PC-3 (cell line): ENCODE measurements around the gene MRFAP1. TPM values are rescaled to one million over a fixed set of nuclear protein-coding genes. Genes with fewer than 3 reads are reported as not detected.

Source experiments
- ATAC-seq: fragments of 200-7000 bp; cut with Tn5 transposase; 2 replicates; pipeline ENCODE4 v1.9.1; 2020; ENCODE audit warnings: mild to moderate bottlenecking, moderate library complexity
- BruUV-seq: library from RNA; stranded (reverse); fragments of 400-500 nt; replicated peaks from 2 replicates; lab custom pipeline; 2021; lab: Mats Ljungman, UMichigan
- CTCF ChIA-PET: fragments of 300-600 bp; sonication (Branson Sonifier 250); formaldehyde crosslinking; loops from one replicate; lab custom pipeline; 2022; ENCODE audit warnings: antibody characterized with exemption; lab: Charles Lee
- POLR2A ChIA-PET: fragments of 300-600 bp; sonication (Branson Sonifier 250); formaldehyde crosslinking; loops from one replicate; lab custom pipeline; 2022; ENCODE audit warnings: antibody characterized with exemption; ENCODE audit not compliant: unreplicated experiment; lab: Charles Lee
- DNase-seq: peaks from one replicate; pipeline ENCODE4 v3.0.0-alpha.2; 2015
- H2AFZ ChIP-seq: fragments of 300-600 bp; sonication (generic); 2 replicates; pipeline ENCODE4 v1.6.0; 2016; ENCODE audit warnings: antibody characterized with exemption, low read length
- H3F3A ChIP-seq: fragments of 300-600 bp; sonication (generic); one replicate; pipeline ENCODE4 v1.6.0; 2017; ENCODE audit warnings: antibody characterized with exemption, low read length, control low read depth, mild to moderate bottlenecking; ENCODE audit not compliant: unreplicated experiment
- H3K27ac ChIP-seq: fragments of 300-600 bp; sonication (generic); 2 replicates; pipeline ENCODE4 v1.5.1; 2016; ENCODE audit warnings: mild to moderate bottlenecking, low read length
- H3K27me3 ChIP-seq: fragments of 300-600 bp; sonication (generic); 2 replicates; pipeline ENCODE4 v1.6.1; 2016; ENCODE audit warnings: low read length, mixed read lengths
- H3K36me3 ChIP-seq: fragments of 300-600 bp; sonication (generic); 2 replicates; pipeline ENCODE4 v1.6.1; 2016; ENCODE audit warnings: low read depth, mixed run types, low read length, mixed read lengths
- H3K4me1 ChIP-seq: fragments of 300-600 bp; sonication (generic); 2 replicates; pipeline ENCODE4 v1.5.1; 2016; ENCODE audit warnings: low read length; ENCODE audit not compliant: insufficient read depth
- H3K4me2 ChIP-seq: fragments of 300-600 bp; sonication (generic); 2 replicates; pipeline ENCODE4 v1.6.0; 2016; ENCODE audit warnings: low read length
- H3K4me3 ChIP-seq: fragments of 300-600 bp; sonication (generic); 2 replicates; pipeline ENCODE4 v1.5.1; 2016; ENCODE audit warnings: mild to moderate bottlenecking, low read length, mixed read lengths
- H3K79me2 ChIP-seq: fragments of 300-600 bp; sonication (generic); 2 replicates; pipeline ENCODE4 v1.6.1; 2017; ENCODE audit warnings: low read length, mixed read lengths
- H3K9ac ChIP-seq: fragments of 300-600 bp; sonication (generic); 2 replicates; pipeline ENCODE4 v1.6.0; 2016; ENCODE audit warnings: mild to moderate bottlenecking, low read length
- H3K9me2 ChIP-seq: fragments of 300-600 bp; sonication (generic); replicated peaks from 2 replicates; pipeline ENCODE4 v1.6.1; 2016; ENCODE audit warnings: mixed run types, low read length, mixed read lengths
- H3K9me3 ChIP-seq: fragments of 300-600 bp; sonication (generic); 2 replicates; pipeline ENCODE4 v1.6.1; 2016; ENCODE audit warnings: low read length, mixed read lengths
- H4K20me1 ChIP-seq: fragments of 300-600 bp; sonication (generic); 2 replicates; pipeline ENCODE4 v1.6.1; 2016; ENCODE audit warnings: low read length, mixed read lengths
- CTCF ChIP-seq: fragments of 300-600 bp; sonication (generic); conservative IDR thresholded peaks from 2 replicates; pipeline ENCODE4 v1.5.1; 2017; ENCODE audit warnings: antibody characterized with exemption, low read depth, mild to moderate bottlenecking, low read length
- EZH2 ChIP-seq: fragments of 300-600 bp; sonication (generic); IDR thresholded peaks from one replicate; pipeline ENCODE4 v1.6.1; 2017; ENCODE audit warnings: antibody characterized with exemption, mild to moderate bottlenecking, low read length; ENCODE audit not compliant: unreplicated experiment
- EZH2phosphoT487 ChIP-seq: fragments of 300-600 bp; sonication (generic); IDR thresholded peaks from 2 replicates; pipeline ENCODE4 v1.6.1; 2018; ENCODE audit warnings: mild to moderate bottlenecking, antibody characterized with exemption, low read length, borderline replicate concordance
- intact Hi-C: fragments of 100-400 bp; cut with micrococcal nuclease; formaldehyde crosslinking; loops from 2 replicates; pipeline ENCODE4 v1.9.0; 2023
- total RNA-seq: library from RNA; depleted of rRNA; stranded (reverse); fragments of >200 nt; gene quantifications from 2 replicates; pipeline ENCODE4 v1.2.3, GENCODE V29; 2014; rRNA removed

Gene MRFAP1
- total RNA-seq, 1 experiment from 2014 or later: 122 TPM

- peak; percentile 78 for ATAC-seq
- TF ChIP-seq CTCF: 0 out of 2 replicates have a peak, but pooled peaks have one; percentile 28
- TF ChIP-seq EZH2phosphoT487: no peak
- no peak for TF ChIP-seq EZH2
- H3K79me2 ChIP-seq: peaks cover 3% of the 10 kb centered on the region; the same call in 1 of the 2 replicates
- H3F3A ChIP-seq: no peaks in the 10 kb centered on the region
- H3K36me3 ChIP-seq: no peaks in the 10 kb centered on the region
- ChIA-PET POLR2A (no interaction called here), CTCF (no interaction called here)
- peaks cover 46% of the 10 kb centered on the region for H3K4me1 ChIP-seq
- H3K27ac ChIP-seq: peak overlapping the region; percentile 90
- H4K20me1 ChIP-seq: no peaks in the 10 kb centered on the region
- BruUV-seq: no TSS peak
- DNase-seq: peak; percentile 92
- intact Hi-C loops: no loop called here
- H3K4me3 ChIP-seq: 0 out of 2 replicates have a peak overlapping the region, but pooled peaks have one; percentile 21
- peak overlapping the region; percentile 64 for H3K9ac ChIP-seq
- H3K4me2 ChIP-seq: peak overlapping the region; percentile 60
- peak overlapping the region; percentile 40 for H2AFZ ChIP-seq
- no peaks in the 10 kb centered on the region for H3K27me3 ChIP-seq
- no peaks in the 10 kb centered on the region for H3K9me3 ChIP-seq
- H3K9me2 ChIP-seq: no peaks in the 10 kb centered on the region
These were observed 48.5 kb downstream of the MRFAP1 start for GRCh38 chr4:6688879-6689505.

- ATAC-seq: peak; percentile 30
- TF ChIP-seq EZH2 (no peak), CTCF (no peak), EZH2phosphoT487 (no peak)
- Histone ChIP-seq H2AFZ (peak overlapping the region; percentile 40), H3F3A (no peaks in the 10 kb centered on the region), H3K27ac (peak overlapping the region; percentile 90), H3K27me3 (no peaks in the 10 kb centered on the region), H3K36me3 (no peaks in the 10 kb centered on the region), H3K4me1 (peaks cover 51% of the 10 kb centered on the region), H3K9ac (peak overlapping the region; percentile 64), H3K9me2 (no peaks in the 10 kb centered on the region), H3K4me2 (peak overlapping the region; percentile 60), H3K4me3 (no peak overlapping the region), H3K79me2 (peaks cover 8% of the 10 kb centered on the region), H3K9me3 (no peaks in the 10 kb centered on the region), H4K20me1 (no peaks in the 10 kb centered on the region)
- ChIA-PET CTCF (no interaction called here), POLR2A (interaction anchor here (0.6 kb wide), 1 partner anchor 15 kb away, joined by 4 read pairs; no protein-coding TSS in a partner anchor)
- peak; percentile 19 for DNase-seq
- no TSS peak for BruUV-seq
- intact Hi-C loops: no loop called here
These were observed 49.0 kb downstream of the MRFAP1 start for GRCh38 chr4:6689506-6689960.

Other genes with a start within 250 kb of the MRFAP1 start
- gene PPP2R2C, start 168.1 kb upstream of the MRFAP1 start, total RNA-seq: 7.0 and 9.5 TPM in 2 replicates
- gene MAN2B2, start 65.5 kb upstream of the MRFAP1 start, total RNA-seq: 8.5 and 9.8 TPM in 2 replicates
- 51.0 and 59.8 TPM in 2 replicates for gene S100P, start 53.2 kb downstream of the MRFAP1 start, total RNA-seq
- 50.5 and 57.6 TPM in 2 replicates for gene MRFAP1L1, start 69.2 kb downstream of the MRFAP1 start, total RNA-seq
- gene BLOC1S4, start 75.5 kb downstream of the MRFAP1 start, total RNA-seq: 14.0 and 19.9 TPM in 2 replicates
- gene KIAA0232, start 142.0 kb downstream of the MRFAP1 start, total RNA-seq: 5.5 and 5.6 TPM in 2 replicates